Right lobe of liver (tissue), 6 donors: Measurements from ENCODE around the gene TMEM217. TPM values are rescaled to one million over a fixed set of nuclear protein-coding genes. Genes with fewer than 3 reads are reported as not detected.

Experiments used
- ATAC-seq, 4 donors: fragments of 200-7000 bp; cut with Tn5 transposase; one replicate each; pipeline ENCODE4 v1.9.1; 2020; ENCODE audit warnings: mild to moderate bottlenecking in 4 of 4, moderate library complexity in 4 of 4
- DNase-seq, 3 donors: peaks; one replicate each; pipeline ENCODE4 v3.0.0-alpha.2; 2020
- H3K27ac ChIP-seq, 3 donors: fragments of 200-600 bp; one replicate each; pipeline ENCODE4 v1.8.0; 2022
- H3K27me3 ChIP-seq, 2 donors: fragments of 200-600 bp; one replicate each; pipeline ENCODE4 v1.8.0; 2022
- H3K36me3 ChIP-seq, 4 donors: fragments of 200-600 bp; sonication (generic) in 1 of 4; one replicate each; pipeline versions ENCODE4 v1.5.1 to v1.8.0; 2017 to 2022; ENCODE audit warnings: control low read depth in 1 of 4
- H3K4me1 ChIP-seq, 4 donors: fragments of 200-600 bp; sonication (generic) in 1 of 4; one replicate each; pipeline versions ENCODE4 v1.5.1 to v1.8.0; 2017 to 2022; ENCODE audit warnings: control low read depth in 1 of 4
- H3K4me3 ChIP-seq, 3 donors: fragments of 200-600 bp; one replicate each; pipeline ENCODE4 v1.8.0; 2022
- H3K9me3 ChIP-seq, 4 donors: fragments of 200-600 bp; sonication (generic) in 1 of 4; one replicate each; pipeline versions ENCODE4 v1.5.1 to v1.8.0; 2017 to 2022; ENCODE audit warnings: control low read depth in 1 of 4
- POLR2A ChIP-seq: fragments of 450-650 bp; IDR thresholded peaks from one replicate; pipeline ENCODE4 v1.6.1; 2017; ENCODE audit warnings: antibody characterized with exemption, mild to moderate bottlenecking
- WGBS: methylation state at CpG from one replicate; pipeline ENCODE4 v1.1.6; 2018; ENCODE audit warnings: low coverage, low lambda C conversion rate; ENCODE audit not compliant: insufficient coverage; ENCODE audit errors: missing lambda C conversion rate; 5-methylcytosine and 5-hydroxymethylcytosine counted together
- intact Hi-C, 2 donors: fragments of 100-400 bp; cut with DNase I; formaldehyde crosslinking; loops; one replicate each; pipeline versions ENCODE4 v1.11.2 to v1.14.1; 2022
- small RNA-seq, 2 experiments: library from RNA; depleted of rRNA; stranded (forward); fragments of <200 nt; gene quantifications; one replicate each; pipeline ENCODE3, GENCODE V24; 2016
- total RNA-seq, 6 experiments: library from RNA; depleted of rRNA in 2 of 6; stranded (reverse); fragments of >200 nt in 2 of 6; fragmentation: NEBNext Ultra II Directional in 3 of 6; extraction: Animal tissue kit (Norgen Biotek cat#: 25700) in 3 of 6; gene quantifications; one replicate each; pipeline versions ENCODE4 v1.1.0 to v1.2.4, GENCODE V29; 2016 to 2023
- TF ChIP-seq, protein P1 (sequence below), 4 donors: fragments of 200-600 bp in 3 of 4; fragments of 450-650 bp in 1 of 4; IDR thresholded peaks; one replicate each; pipeline versions ENCODE4 v1.5.1 to v1.8.0; 2016 to 2022; ENCODE audit warnings: antibody characterized with exemption in 4 of 4, mild to moderate bottlenecking in 2 of 4
- donor health status: DM: no; HTN: yes; CAD: no.
- donor health status: DM: no; HTN: no; CAD: no.
- donor health status: DM: no; HTN: no; CAD: no.
- donor health status: DM: no; HTN: yes; CAD: no.
- donor health status: DM: no; HTN: yes; CAD: no.

The TMEM217 gene
- total RNA-seq, 6 experiments from 2014 or later = 0.15 to 5.2 (median 0.92) TPM; not detected in 1

DNA sequence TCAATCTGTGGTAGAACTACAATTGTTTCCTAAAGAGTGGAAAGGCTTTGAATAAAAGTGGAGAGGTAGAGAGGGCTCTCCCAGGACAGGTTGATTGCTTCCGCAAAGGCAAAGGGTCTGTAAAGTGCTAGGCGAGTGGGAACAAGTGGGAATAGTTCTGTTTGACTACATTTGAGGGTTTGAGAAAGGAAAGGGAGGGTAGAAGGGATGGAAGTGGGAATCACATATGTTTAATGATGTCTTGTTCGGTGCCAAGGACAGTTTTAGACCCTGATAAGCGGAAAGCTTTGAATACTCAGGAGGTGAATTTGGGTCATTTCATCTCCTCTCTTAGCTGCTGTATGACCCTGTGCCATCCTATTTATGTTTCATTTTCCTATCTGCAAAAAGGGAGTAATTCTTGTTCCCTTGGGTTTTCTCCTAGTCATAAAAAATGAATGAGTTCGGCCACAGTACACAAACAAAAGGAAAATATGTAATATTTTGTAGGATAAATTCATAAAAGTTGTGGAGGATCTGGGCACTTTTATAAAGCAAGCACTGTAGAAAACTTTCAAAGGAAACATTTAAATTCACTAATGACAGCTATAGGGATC lies 89.7 kb downstream of the TMEM217 start:
- TF ChIP-seq POLR2A = no peak
- TF ChIP-seq, protein P1, sequence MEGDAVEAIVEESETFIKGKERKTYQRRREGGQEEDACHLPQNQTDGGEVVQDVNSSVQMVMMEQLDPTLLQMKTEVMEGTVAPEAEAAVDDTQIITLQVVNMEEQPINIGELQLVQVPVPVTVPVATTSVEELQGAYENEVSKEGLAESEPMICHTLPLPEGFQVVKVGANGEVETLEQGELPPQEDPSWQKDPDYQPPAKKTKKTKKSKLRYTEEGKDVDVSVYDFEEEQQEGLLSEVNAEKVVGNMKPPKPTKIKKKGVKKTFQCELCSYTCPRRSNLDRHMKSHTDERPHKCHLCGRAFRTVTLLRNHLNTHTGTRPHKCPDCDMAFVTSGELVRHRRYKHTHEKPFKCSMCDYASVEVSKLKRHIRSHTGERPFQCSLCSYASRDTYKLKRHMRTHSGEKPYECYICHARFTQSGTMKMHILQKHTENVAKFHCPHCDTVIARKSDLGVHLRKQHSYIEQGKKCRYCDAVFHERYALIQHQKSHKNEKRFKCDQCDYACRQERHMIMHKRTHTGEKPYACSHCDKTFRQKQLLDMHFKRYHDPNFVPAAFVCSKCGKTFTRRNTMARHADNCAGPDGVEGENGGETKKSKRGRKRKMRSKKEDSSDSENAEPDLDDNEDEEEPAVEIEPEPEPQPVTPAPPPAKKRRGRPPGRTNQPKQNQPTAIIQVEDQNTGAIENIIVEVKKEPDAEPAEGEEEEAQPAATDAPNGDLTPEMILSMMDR (IDR thresholded peaks at IDR 0.05) = no peak
- no peaks in the 10 kb centered on the region for H3K9me3 ChIP-seq
- peaks cover 0 to 23% (median 10%) of the 10 kb centered on the region in 4 donors for H3K4me1 ChIP-seq
- H3K27me3 ChIP-seq = no peaks in the 10 kb centered on the region
- peaks cover 3 to 9% (median 6%) of the 10 kb centered on the region in 4 donors for H3K36me3 ChIP-seq
- peak overlapping the region; percentile 84 to 90 (median 86) for H3K27ac ChIP-seq
- ATAC-seq = no peak
- no peak overlapping the region for H3K4me3 ChIP-seq
- 84% methylated on average over 5 of the region's 5 CpGs for WGBS
- intact Hi-C loops = no loop called here
- no peak for DNase-seq

DNA sequence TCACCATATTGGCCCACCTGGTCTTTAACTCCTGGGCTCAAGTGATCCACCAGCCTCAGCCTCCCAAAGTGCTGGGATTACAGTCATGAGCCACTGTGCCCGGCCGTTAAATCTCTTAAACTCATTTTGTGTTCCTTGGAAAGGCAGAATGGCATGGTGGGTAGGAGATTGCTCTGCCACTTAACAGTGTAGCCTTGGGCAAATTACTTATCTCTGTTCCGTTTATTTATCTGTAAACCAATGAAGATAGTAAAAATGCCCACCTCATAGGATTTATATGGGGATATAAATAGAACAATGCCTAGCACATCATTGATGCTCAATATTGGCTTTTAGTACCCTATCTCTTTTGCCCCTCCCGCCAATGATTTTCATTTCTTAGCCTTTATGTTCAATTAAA lies 95.2 kb downstream of the TMEM217 start:
- no peaks in the 10 kb centered on the region for H3K27me3 ChIP-seq
- H3K27ac ChIP-seq = no peak overlapping the region
- WGBS = 90% methylated on average over 4 of the region's 4 CpGs
- no peak for TF ChIP-seq POLR2A
- TF ChIP-seq, protein P1 (IDR thresholded peaks at IDR 0.05) = no peak
- DNase-seq = no peak
- no peaks in the 10 kb centered on the region for H3K36me3 ChIP-seq
- H3K9me3 ChIP-seq = no peaks in the 10 kb centered on the region
- intact Hi-C loops = no loop called here
- H3K4me3 ChIP-seq = no peak overlapping the region
- ATAC-seq = no peak
- H3K4me1 ChIP-seq = peaks cover 0 to 6% (median 0%) of the 10 kb centered on the region in 4 donors

Small RNA genes within 50 kb of the gene (small RNA-seq; reads per million reads assigned to genes)
- gene AL096712.1 = 0 reads per million in 2 experiments

Other genes with a start within 250 kb of the TMEM217 start
- 10 to 100 TPM in 5 of 6 experiments, 1 to 10 TPM in 1; 5.1 to 45.2 (median 13.0) TPM for gene PIM1, start 88.0 kb downstream of the TMEM217 start, total RNA-seq
- gene TBC1D22B, start 372 bp downstream of the TMEM217 start, total RNA-seq = 1 to 10 TPM; 1.3 to 4.0 (median 2.8) TPM
- 1 to 10 TPM; 4.3 to 7.1 (median 6.1) TPM for gene RNF8, start 95.8 kb upstream of the TMEM217 start, total RNA-seq
- 10 to 100 TPM; 15.6 to 22.3 (median 16.5) TPM for gene CMTR1, start 175.1 kb upstream of the TMEM217 start, total RNA-seq
- 100 to 1,000 TPM in 1 of 6 experiments, 10 to 100 TPM in 5; 16.5 to 103 (median 26.9) TPM for gene CCDC167, start 241.7 kb upstream of the TMEM217 start, total RNA-seq